ENCODE measurements around the gene ACSF2. TPM values are rescaled to one million over a fixed set of nuclear protein-coding genes. Genes with fewer than 3 reads are reported as not detected.

The ACSF2 gene
- polyA plus RNA-seq, 1 experiment: 52.1 TPM

GRCh38 chr17:50440172-50440837 is 14.3 kb downstream of the ACSF2 start:
- no peak for TF ChIP-seq CTCF (IDR thresholded peaks at IDR 0.05; ENCODE audit: low read depth, low read length)
- H3K9me3 ChIP-seq (ENCODE audit: control insufficient read depth, insufficient read depth, low read length): no peaks in the 10 kb centered on the region
- POLR2A ChIA-PET: interaction anchor here (0.6 kb wide), 1 partner anchor 13 kb away, joined by 3 read pairs; no protein-coding TSS in a partner anchor
- no peak for DNase-seq (ENCODE audit: low read depth, low spot score)
- no peak overlapping the region for H3K4me3 ChIP-seq (ENCODE audit: low read depth, low read length)
- H3K27me3 ChIP-seq (ENCODE audit: control insufficient read depth, insufficient read depth, low read length): no peaks in the 10 kb centered on the region
- H3K27ac ChIP-seq (ENCODE audit: low read depth, low read length): no peak overlapping the region
- CTCF ChIA-PET: no interaction called here

- Histone ChIP-seq H3K9me3 (ENCODE audit: control insufficient read depth, insufficient read depth, low read length) (no peaks in the 10 kb centered on the region), H3K4me3 (ENCODE audit: low read depth, low read length) (no peak overlapping the region), H3K27me3 (ENCODE audit: control insufficient read depth, insufficient read depth, low read length) (no peaks in the 10 kb centered on the region), H3K27ac (ENCODE audit: low read depth, low read length) (no peak overlapping the region)
- no peak for TF ChIP-seq CTCF (IDR thresholded peaks at IDR 0.05; ENCODE audit: low read depth, low read length)
- POLR2A ChIA-PET: interaction anchor here (0.6 kb wide), 1 partner anchor 14 kb away, joined by 3 read pairs; no protein-coding TSS in a partner anchor
- no peak for DNase-seq (ENCODE audit: low read depth, low spot score)
- CTCF ChIA-PET: interaction anchor here (1.0 kb wide), 1 partner anchor 44 kb away, joined by 3 read pairs; the partner anchor contains the start of gene LRRC59
Measured at GRCh38 chr17:50440838-50441829, 15.1 kb downstream of the ACSF2 start.

GRCh38 chr17:50443505-50443974 is 17.5 kb downstream of the ACSF2 start:
- ChIA-PET POLR2A (no interaction called here), CTCF (interaction anchor here (2.2 kb wide), 1 partner anchor 46 kb away, joined by 6 read pairs; the partner anchor contains the start of gene LRRC59)
- Histone ChIP-seq H3K27ac (ENCODE audit: low read depth, low read length) (no peak overlapping the region), H3K9me3 (ENCODE audit: control insufficient read depth, insufficient read depth, low read length) (no peaks in the 10 kb centered on the region), H3K27me3 (ENCODE audit: control insufficient read depth, insufficient read depth, low read length) (no peaks in the 10 kb centered on the region), H3K4me3 (ENCODE audit: low read depth, low read length) (no peak overlapping the region)
- no peak for DNase-seq (ENCODE audit: low read depth, low spot score)
- no peak for TF ChIP-seq CTCF (IDR thresholded peaks at IDR 0.05; ENCODE audit: low read depth, low read length)

- ChIA-PET CTCF (interaction anchor here (1.4 kb wide), 1 partner anchor 48 kb away, joined by 3 read pairs; the partner anchor contains the start of gene LRRC59), POLR2A (no interaction called here)
- H3K27ac ChIP-seq (ENCODE audit: low read depth, low read length): no peak overlapping the region
- H3K4me3 ChIP-seq (ENCODE audit: low read depth, low read length): no peak overlapping the region
- no peaks in the 10 kb centered on the region for H3K27me3 ChIP-seq (ENCODE audit: control insufficient read depth, insufficient read depth, low read length)
- no peak for DNase-seq (ENCODE audit: low read depth, low spot score)
- no peaks in the 10 kb centered on the region for H3K9me3 ChIP-seq (ENCODE audit: control insufficient read depth, insufficient read depth, low read length)
- no peak for TF ChIP-seq CTCF (IDR thresholded peaks at IDR 0.05; ENCODE audit: low read depth, low read length)
Measured at GRCh38 chr17:50444841-50445715, 19.1 kb downstream of the ACSF2 start.

Measured in AG04450 (cell line).